Measurements from ENCODE around the gene MYOC. TPM values are rescaled to one million over a fixed set of nuclear protein-coding genes. Genes with fewer than 3 reads are reported as not detected.

The MYOC gene
- total RNA-seq, 1 experiment from 2014 or later: not detected

- Histone ChIP-seq H3K9me2 (ENCODE audit: insufficient read depth) (no peaks in the 10 kb centered on the region), H3K27ac (ENCODE audit: low read depth, low read length) (no peak overlapping the region), H3K9ac (ENCODE audit: low read length) (no peak overlapping the region), H3K4me1 (ENCODE audit: control insufficient read depth in 1 of 2, insufficient read depth in 2 of 2, low read length in 2 of 2) (no peaks in the 10 kb centered on the region), H4K20me1 (ENCODE audit: insufficient read depth) (no peaks in the 10 kb centered on the region), H3K9me3 (ENCODE audit: control insufficient read depth in 1 of 2, insufficient read depth in 1 of 2, low read depth in 1 of 2, low read length in 2 of 2) (no peaks in the 10 kb centered on the region), H3K79me2 (ENCODE audit: insufficient read depth, low read length) (no peaks in the 10 kb centered on the region), H2AFZ (ENCODE audit: low read depth, low read length, poor library complexity, severe bottlenecking) (no peak overlapping the region), H3K4me3 (replicated peaks in 1 of 2; ENCODE audit: low read depth in 1 of 2, low read length in 2 of 2) (no peak overlapping the region), H3K27me3 (ENCODE audit: insufficient read depth, low read length) (no peaks in the 10 kb centered on the region), H3K4me2 (ENCODE audit: low read length) (no peak overlapping the region), H3K36me3 (ENCODE audit: control insufficient read depth in 1 of 2, insufficient read depth in 2 of 2, low read length in 2 of 2) (no peaks in the 10 kb centered on the region)
- no peak for DNase-seq (ENCODE audit: low read depth, low spot score)
- ChIA-PET RAD21 (ENCODE audit: low non-redundant PET in 1 of 2, low total read pairs in 2 of 2, uncharacterized antibody in 2 of 2, unreplicated experiment in 2 of 2) (no interaction called here), POLR2A (no interaction called here), CTCF (interaction anchor here (1.6 kb wide), 1 partner anchor 21 kb away, joined by 4 read pairs; no protein-coding TSS in a partner anchor)
- TF ChIP-seq FOSL1 (IDR thresholded peaks at IDR 0.05; ENCODE audit: low read depth) (no peak), EGR1 (IDR thresholded peaks at IDR 0.05; ENCODE audit: low read depth) (no peak), TCF7L2 (IDR thresholded peaks at IDR 0.05; ENCODE audit: borderline replicate concordance, extremely low read depth, insufficient read depth, insufficient read length) (no peak), SIN3A (IDR thresholded peaks at IDR 0.05; ENCODE audit: low read depth) (no peak), CEBPB (IDR thresholded peaks at IDR 0.05; ENCODE audit: low read depth) (no peak), ZNF274 (IDR thresholded peaks at IDR 0.05; ENCODE audit: low read depth, low read length) (no peak), SRF (IDR thresholded peaks at IDR 0.05; ENCODE audit: low read depth) (no peak), POLR2AphosphoS5 (IDR thresholded peaks at IDR 0.05; ENCODE audit: low read depth, low read length) (no peak), ELF1 (IDR thresholded peaks at IDR 0.05; ENCODE audit: borderline replicate concordance, low read depth) (no peak), JUND (IDR thresholded peaks at IDR 0.05) (no peak), MAX (IDR thresholded peaks at IDR 0.05) (no peak)
- TF ChIP-seq, protein P1, sequence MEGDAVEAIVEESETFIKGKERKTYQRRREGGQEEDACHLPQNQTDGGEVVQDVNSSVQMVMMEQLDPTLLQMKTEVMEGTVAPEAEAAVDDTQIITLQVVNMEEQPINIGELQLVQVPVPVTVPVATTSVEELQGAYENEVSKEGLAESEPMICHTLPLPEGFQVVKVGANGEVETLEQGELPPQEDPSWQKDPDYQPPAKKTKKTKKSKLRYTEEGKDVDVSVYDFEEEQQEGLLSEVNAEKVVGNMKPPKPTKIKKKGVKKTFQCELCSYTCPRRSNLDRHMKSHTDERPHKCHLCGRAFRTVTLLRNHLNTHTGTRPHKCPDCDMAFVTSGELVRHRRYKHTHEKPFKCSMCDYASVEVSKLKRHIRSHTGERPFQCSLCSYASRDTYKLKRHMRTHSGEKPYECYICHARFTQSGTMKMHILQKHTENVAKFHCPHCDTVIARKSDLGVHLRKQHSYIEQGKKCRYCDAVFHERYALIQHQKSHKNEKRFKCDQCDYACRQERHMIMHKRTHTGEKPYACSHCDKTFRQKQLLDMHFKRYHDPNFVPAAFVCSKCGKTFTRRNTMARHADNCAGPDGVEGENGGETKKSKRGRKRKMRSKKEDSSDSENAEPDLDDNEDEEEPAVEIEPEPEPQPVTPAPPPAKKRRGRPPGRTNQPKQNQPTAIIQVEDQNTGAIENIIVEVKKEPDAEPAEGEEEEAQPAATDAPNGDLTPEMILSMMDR (IDR thresholded peaks at IDR 0.05 in 2 of 3, conservative IDR thresholded peaks at IDR 0.05 in 1 of 3; ENCODE audit: borderline replicate concordance in 1 of 3, insufficient read depth in 1 of 3, low read depth in 2 of 3, low read length in 2 of 3): no peak
- TF ChIP-seq, protein P2, sequence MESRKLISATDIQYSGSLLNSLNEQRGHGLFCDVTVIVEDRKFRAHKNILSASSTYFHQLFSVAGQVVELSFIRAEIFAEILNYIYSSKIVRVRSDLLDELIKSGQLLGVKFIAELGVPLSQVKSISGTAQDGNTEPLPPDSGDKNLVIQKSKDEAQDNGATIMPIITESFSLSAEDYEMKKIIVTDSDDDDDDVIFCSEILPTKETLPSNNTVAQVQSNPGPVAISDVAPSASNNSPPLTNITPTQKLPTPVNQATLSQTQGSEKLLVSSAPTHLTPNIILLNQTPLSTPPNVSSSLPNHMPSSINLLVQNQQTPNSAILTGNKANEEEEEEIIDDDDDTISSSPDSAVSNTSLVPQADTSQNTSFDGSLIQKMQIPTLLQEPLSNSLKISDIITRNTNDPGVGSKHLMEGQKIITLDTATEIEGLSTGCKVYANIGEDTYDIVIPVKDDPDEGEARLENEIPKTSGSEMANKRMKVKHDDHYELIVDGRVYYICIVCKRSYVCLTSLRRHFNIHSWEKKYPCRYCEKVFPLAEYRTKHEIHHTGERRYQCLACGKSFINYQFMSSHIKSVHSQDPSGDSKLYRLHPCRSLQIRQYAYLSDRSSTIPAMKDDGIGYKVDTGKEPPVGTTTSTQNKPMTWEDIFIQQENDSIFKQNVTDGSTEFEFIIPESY (IDR thresholded peaks at IDR 0.05; ENCODE audit: extremely low read depth, insufficient replicate concordance, low read length): no peak
- intact Hi-C loops (cut with micrococcal nuclease): no loop called here
- ATAC-seq: no peak
- no TSS peak for BruUV-seq (replicated peaks)
These were observed 28.7 kb downstream of the MYOC start for GRCh38 chr1:171623651-171624331.
